Neuronal stem cell (in vitro differentiated cells): Measurements from ENCODE around the gene IL1RAPL2.

Experiments used
- DNase-seq: peaks from one replicate; pipeline ENCODE4 v3.0.0-alpha.2; 2013; ENCODE audit warnings: low spot score
- H2AFZ ChIP-seq: one replicate; pipeline ENCODE4 v1.6.1; 2013; ENCODE audit warnings: mild to moderate bottlenecking, low read length, inconsistent platforms
- H2AK5ac ChIP-seq: 2 replicates; pipeline ENCODE4 v1.6.1; 2013; ENCODE audit warnings: low read depth, mild to moderate bottlenecking, inconsistent platforms, low read length, moderate library complexity, mixed read lengths
- H2BK120ac ChIP-seq: 2 replicates; pipeline ENCODE4 v1.6.1; 2013; ENCODE audit warnings: low read depth, mild to moderate bottlenecking, inconsistent platforms, low read length, moderate library complexity, mixed read lengths
- H2BK12ac ChIP-seq: one replicate; pipeline ENCODE4 v1.6.1; 2013; ENCODE audit warnings: low read length, inconsistent platforms
- H2BK15ac ChIP-seq: 2 replicates; pipeline ENCODE4 v1.6.1; 2013; ENCODE audit warnings: mild to moderate bottlenecking, low read length, inconsistent platforms, mixed read lengths
- H2BK5ac ChIP-seq: one replicate; pipeline ENCODE4 v1.6.1; 2013; ENCODE audit warnings: inconsistent platforms, mild to moderate bottlenecking, low read length, moderate library complexity
- H3K14ac ChIP-seq: one replicate; pipeline ENCODE4 v1.6.1; 2013; ENCODE audit warnings: low read length, inconsistent platforms
- H3K18ac ChIP-seq: 2 replicates; pipeline ENCODE4 v1.6.1; 2013; ENCODE audit warnings: low read length, inconsistent platforms
- H3K23ac ChIP-seq: 2 replicates; pipeline ENCODE4 v1.6.1; 2013; ENCODE audit warnings: low read depth, mild to moderate bottlenecking, mixed read lengths, low read length, inconsistent platforms; ENCODE audit not compliant: poor library complexity
- H3K27ac ChIP-seq: replicated peaks from 3 replicates; pipeline ENCODE4 v1.5.1; 2013; ENCODE audit warnings: low read length, inconsistent platforms
- H3K27me3 ChIP-seq, 3 experiments: 2 replicates each; pipeline ENCODE4 v1.6.1; 2013; ENCODE audit warnings: low read length in 3 of 3, mild to moderate bottlenecking in 2 of 3, inconsistent platforms in 1 of 3, low read depth in 1 of 3, mixed read lengths in 1 of 3, moderate library complexity in 1 of 3; ENCODE audit not compliant: control insufficient read depth in 3 of 3, insufficient read depth in 3 of 3
- H3K36me3 ChIP-seq, 2 donors: replicated peaks in 1 of 2; 2 replicates each; pipeline ENCODE4 v1.6.1; 2013; ENCODE audit warnings: low read length in 2 of 2; ENCODE audit not compliant: control insufficient read depth in 2 of 2, insufficient read depth in 2 of 2
- H3K4ac ChIP-seq: 2 replicates; pipeline ENCODE4 v1.6.1; 2013; ENCODE audit warnings: inconsistent platforms, mild to moderate bottlenecking, low read length, moderate library complexity
- H3K4me1 ChIP-seq, 2 donors: 1 replicate in 1 of 2; 2 replicates in 1 of 2; pipeline ENCODE4 v1.6.1; 2013; ENCODE audit warnings: low read length in 2 of 2, low read depth in 1 of 2; ENCODE audit not compliant: control insufficient read depth in 2 of 2, insufficient read depth in 1 of 2
- H3K4me2 ChIP-seq: one replicate; pipeline ENCODE4 v1.6.1; 2013; ENCODE audit warnings: mild to moderate bottlenecking, low read length, inconsistent platforms; ENCODE audit not compliant: insufficient read depth, poor library complexity, severe bottlenecking
- H3K4me3 ChIP-seq, 2 donors: 2 replicates each; pipeline ENCODE4 v1.5.1; 2013; ENCODE audit warnings: low read length in 2 of 2, mild to moderate bottlenecking in 2 of 2, inconsistent platforms in 1 of 2, moderate library complexity in 1 of 2
- H3K79me1 ChIP-seq: one replicate; pipeline ENCODE4 v1.6.1; 2013; ENCODE audit warnings: low read depth, mild to moderate bottlenecking, inconsistent platforms, low read length, moderate library complexity
- H3K9ac ChIP-seq: one replicate; pipeline ENCODE4 v1.6.1; 2013; ENCODE audit warnings: mild to moderate bottlenecking, low read depth, low read length, inconsistent platforms; ENCODE audit not compliant: poor library complexity
- H3K9me3 ChIP-seq, 2 donors: replicated peaks in 1 of 2; 2 replicates each; pipeline versions ENCODE3 to v1.6.1; 2013; ENCODE audit warnings: low read length in 2 of 2, mild to moderate bottlenecking in 2 of 2, inconsistent platforms in 1 of 2, low read depth in 1 of 2, mixed read lengths in 1 of 2, moderate library complexity in 1 of 2; ENCODE audit not compliant: control insufficient read depth in 2 of 2, insufficient read depth in 1 of 2
- H4K8ac ChIP-seq: one replicate; pipeline ENCODE4 v1.6.1; 2013; ENCODE audit warnings: low read depth, mild to moderate bottlenecking, inconsistent platforms, low read length, moderate library complexity
- H4K91ac ChIP-seq: one replicate; pipeline ENCODE4 v1.6.1; 2013; ENCODE audit warnings: low read length, low read depth, mild to moderate bottlenecking, inconsistent platforms; ENCODE audit not compliant: poor library complexity
- WGBS, 2 donors: extraction: QIAGEN DNeasy Blood & Tissue Kit; methylation state at CpG; one replicate each; pipeline ENCODE4 v1.1.7; 2013; ENCODE audit warnings: missing lambda C conversion rate in 2 of 2, mixed read lengths in 1 of 2; ENCODE audit not compliant: insufficient read length in 2 of 2, insufficient replicate concordance in 1 of 2; ENCODE audit errors: extremely low coverage in 2 of 2; 5-methylcytosine and 5-hydroxymethylcytosine counted together

IL1RAPL2 gene

GRCh38 chrX:105323928-105324327, 757.9 kb downstream of the IL1RAPL2 start:
- H2BK12ac ChIP-seq: no peak overlapping the region
- no CpG with 5 or more reads among the region's 1 CpG for WGBS, 2 donors
- H3K14ac ChIP-seq: no peak overlapping the region
- H3K4me2 ChIP-seq: no peak overlapping the region
- no peaks in the 10 kb centered on the region for H3K4me1 ChIP-seq
- H3K9ac ChIP-seq: no peak overlapping the region
- no peak for DNase-seq
- H4K8ac ChIP-seq: no peak overlapping the region
- H3K27ac ChIP-seq: no peak overlapping the region
- H3K36me3 ChIP-seq: no peaks in the 10 kb centered on the region
- H4K91ac ChIP-seq: no peak overlapping the region
- H3K27me3 ChIP-seq: no peaks in the 10 kb centered on the region
- no peak overlapping the region for H2BK15ac ChIP-seq
- H3K79me1 ChIP-seq: no peaks in the 10 kb centered on the region
- no peaks in the 10 kb centered on the region for H3K9me3 ChIP-seq
- H3K18ac ChIP-seq: no peak overlapping the region
- H3K23ac ChIP-seq: no peak overlapping the region
- no peak overlapping the region for H3K4me3 ChIP-seq
- H2AFZ ChIP-seq: no peak overlapping the region
- H2AK5ac ChIP-seq: no peak overlapping the region
- H3K4ac ChIP-seq: no peak overlapping the region
- no peak overlapping the region for H2BK5ac ChIP-seq
- H2BK120ac ChIP-seq: no peak overlapping the region

- H3K4me1 ChIP-seq: no peaks in the 10 kb centered on the region
- no peaks in the 10 kb centered on the region for H3K36me3 ChIP-seq
- H2AK5ac ChIP-seq: no peak overlapping the region
- no peak overlapping the region for H3K14ac ChIP-seq
- no peaks in the 10 kb centered on the region for H3K9me3 ChIP-seq
- no peak overlapping the region for H3K4me3 ChIP-seq
- no peak overlapping the region for H3K23ac ChIP-seq
- H3K79me1 ChIP-seq: no peaks in the 10 kb centered on the region
- no peak overlapping the region for H3K4me2 ChIP-seq
- no peak overlapping the region for H2AFZ ChIP-seq
- H4K91ac ChIP-seq: no peak overlapping the region
- no peak overlapping the region for H2BK120ac ChIP-seq
- H3K27ac ChIP-seq: no peak overlapping the region
- no peak overlapping the region for H2BK15ac ChIP-seq
- no peaks in the 10 kb centered on the region for H3K27me3 ChIP-seq
- H3K4ac ChIP-seq: no peak overlapping the region
- no peak overlapping the region for H2BK5ac ChIP-seq
- no peak for DNase-seq
- no peak overlapping the region for H3K9ac ChIP-seq
- H4K8ac ChIP-seq: no peak overlapping the region
- no peak overlapping the region for H3K18ac ChIP-seq
- no peak overlapping the region for H2BK12ac ChIP-seq
Observed at GRCh38 chrX:105328773-105329172, 762.8 kb downstream of the IL1RAPL2 start.

- Histone ChIP-seq H2BK120ac (no peak overlapping the region), H3K9ac (no peak overlapping the region), H3K4ac (no peak overlapping the region), H2BK12ac (no peak overlapping the region), H3K4me1 (no peaks in the 10 kb centered on the region), H4K8ac (no peak overlapping the region), H2BK15ac (no peak overlapping the region), H3K27ac (no peak overlapping the region), H3K27me3 (no peaks in the 10 kb centered on the region), H3K23ac (no peak overlapping the region), H3K14ac (no peak overlapping the region), H3K36me3 (no peaks in the 10 kb centered on the region), H3K4me3 (no peak overlapping the region), H3K9me3 (no peaks in the 10 kb centered on the region), H4K91ac (no peak overlapping the region), H2AK5ac (no peak overlapping the region), H3K18ac (no peak overlapping the region), H3K4me2 (no peak overlapping the region), H3K79me1 (no peaks in the 10 kb centered on the region), H2AFZ (no peak overlapping the region), H2BK5ac (no peak overlapping the region)
- WGBS, 2 donors: no CpG with 5 or more reads among the region's 1 CpG
- no peak for DNase-seq
Observed at GRCh38 chrX:105331244-105331643, 765.2 kb downstream of the IL1RAPL2 start.

GRCh38 chrX:105347373-105347772, 781.4 kb downstream of the IL1RAPL2 start:
- Histone ChIP-seq H3K27ac (no peak overlapping the region), H3K23ac (no peak overlapping the region), H2BK12ac (no peak overlapping the region), H2AFZ (no peak overlapping the region), H3K9me3 (no peaks in the 10 kb centered on the region), H2AK5ac (no peak overlapping the region), H3K4me2 (no peak overlapping the region), H3K9ac (no peak overlapping the region), H3K18ac (no peak overlapping the region), H4K91ac (no peak overlapping the region), H3K4me3 (no peak overlapping the region), H4K8ac (no peak overlapping the region), H3K79me1 (no peaks in the 10 kb centered on the region), H2BK120ac (no peak overlapping the region), H2BK15ac (no peak overlapping the region), H3K14ac (no peak overlapping the region), H3K27me3 (no peaks in the 10 kb centered on the region), H3K4ac (no peak overlapping the region), H3K36me3 (no peaks in the 10 kb centered on the region), H3K4me1 (no peaks in the 10 kb centered on the region), H2BK5ac (no peak overlapping the region)
- WGBS, 2 donors: no CpG with 5 or more reads among the region's 3 CpGs
- no peak for DNase-seq
